H1 (cell line): ENCODE measurements around the gene SOBP. TPM values are rescaled to one million over a fixed set of nuclear protein-coding genes. Genes with fewer than 3 reads are reported as not detected.

Source experiments
- CTCF ChIA-PET: fragments of 300-600 bp; sonication (Branson Sonifier 250); formaldehyde crosslinking; loops from one replicate; lab custom pipeline; 2021; ENCODE audit not compliant: partially characterized antibody; lab: Charles Lee
- POLR2A ChIA-PET: fragments of 300-600 bp; sonication (Branson Sonifier 250); formaldehyde crosslinking; loops from one replicate; lab custom pipeline; 2021; ENCODE audit warnings: inconsistent platforms; ENCODE audit not compliant: partially characterized antibody; lab: Charles Lee
- DNase-seq, 2 experiments: peaks; one replicate each; pipeline versions ENCODE4 v3.0.0 to v3.0.0-alpha.2; 2010 to 2022; ENCODE audit warnings: low spot score in 2 of 2, low read depth in 1 of 2, mixed read lengths in 1 of 2
- FAIRE-seq: peaks from 2 replicates; lab custom pipeline; 2011; peaks lifted over from hg19 to GRCh38; lab: Jason Lieb, UNC
- H2AFZ ChIP-seq: 2 replicates; pipeline ENCODE4 v1.8.1; 2012; ENCODE audit warnings: low read length, inconsistent platforms
- H2AK5ac ChIP-seq: 2 replicates; pipeline ENCODE4 v1.6.1; 2013; ENCODE audit warnings: low read depth, low read length
- H2BK120ac ChIP-seq: replicated peaks from 2 replicates; pipeline ENCODE3; 2013; ENCODE audit warnings: low read depth, low read length, inconsistent platforms
- H2BK12ac ChIP-seq: 2 replicates; pipeline ENCODE4 v1.6.1; 2013; ENCODE audit warnings: low read depth, low read length
- H2BK15ac ChIP-seq: 2 replicates; pipeline ENCODE4 v1.6.1; 2013; ENCODE audit warnings: low read length
- H2BK20ac ChIP-seq: 2 replicates; pipeline ENCODE4 v1.6.1; 2013; ENCODE audit warnings: low read length
- H2BK5ac ChIP-seq: 2 replicates; pipeline ENCODE4 v1.6.1; 2013; ENCODE audit warnings: low read depth, low read length
- H3K14ac ChIP-seq: 2 replicates; pipeline ENCODE4 v1.6.1; 2013; ENCODE audit warnings: inconsistent platforms; ENCODE audit not compliant: insufficient read length
- H3K18ac ChIP-seq: 2 replicates; pipeline ENCODE4 v1.6.1; 2013; ENCODE audit warnings: low read length; ENCODE audit errors: extremely low read depth
- H3K23ac ChIP-seq: 2 replicates; pipeline ENCODE4 v1.6.1; 2013; ENCODE audit warnings: inconsistent platforms; ENCODE audit not compliant: insufficient read length
- H3K23me2 ChIP-seq: 2 replicates; pipeline ENCODE4 v1.6.1; 2013; ENCODE audit warnings: low read depth, low read length
- H3K27ac ChIP-seq: 2 replicates; pipeline ENCODE4 v1.6.1; 2011; ENCODE audit warnings: low read depth, low read length, inconsistent platforms
- H3K27me3 ChIP-seq, 4 experiments: replicated peaks in 1 of 4; 1 replicate in 1 of 4; 2 replicates in 3 of 4; pipeline versions ENCODE4 v1.6.1 to v1.8.1; 2011 to 2013; ENCODE audit warnings: low read length in 3 of 4, mild to moderate bottlenecking in 3 of 4, inconsistent platforms in 2 of 4, mixed read lengths in 2 of 4, moderate library complexity in 1 of 4; ENCODE audit not compliant: control insufficient read depth in 3 of 4, insufficient read depth in 3 of 4; ENCODE audit errors: extremely low read depth in 1 of 4
- H3K36me3 ChIP-seq, 4 experiments: 2 replicates each; pipeline versions ENCODE4 v1.6.1 to v1.8.1; 2011 to 2013; ENCODE audit warnings: mild to moderate bottlenecking in 4 of 4, low read length in 3 of 4, moderate library complexity in 2 of 4, control low read depth in 1 of 4, inconsistent platforms in 1 of 4; ENCODE audit not compliant: insufficient read depth in 4 of 4, control insufficient read depth in 2 of 4
- H3K4ac ChIP-seq: replicated peaks from 2 replicates; pipeline ENCODE3; 2013; ENCODE audit warnings: low read length, low read depth, mixed read lengths, inconsistent platforms; ENCODE audit not compliant: insufficient read length
- H3K4me1 ChIP-seq, 4 experiments: replicated peaks in 1 of 4; 1 replicate in 1 of 4; 2 replicates in 3 of 4; pipeline versions ENCODE4 v1.6.1 to v1.8.1; 2011 to 2013; ENCODE audit warnings: low read length in 3 of 4, inconsistent platforms in 2 of 4, mixed read lengths in 1 of 4; ENCODE audit not compliant: insufficient read depth in 4 of 4, control insufficient read depth in 3 of 4
- H3K4me2 ChIP-seq, 2 experiments: 2 replicates each; pipeline versions ENCODE4 v1.6.1 to v1.8.1; 2011 to 2013; ENCODE audit warnings: low read depth in 2 of 2, low read length in 2 of 2, control low read depth in 1 of 2, inconsistent platforms in 1 of 2, mild to moderate bottlenecking in 1 of 2; ENCODE audit not compliant: insufficient read depth in 1 of 2
- H3K4me3 ChIP-seq, 4 experiments: fragments of 200-600, 300-600 bp in 1 of 4; sonication (generic), shearing (Covaris generic), sonication (Bioruptor Twin) in 1 of 4; 2 replicates each; pipeline versions ENCODE4 v1.5.1 to v1.8.1; 2011 to 2016; ENCODE audit warnings: low read length in 4 of 4, low read depth in 3 of 4, control low read depth in 2 of 4, inconsistent platforms in 2 of 4, mild to moderate bottlenecking in 2 of 4, mixed read lengths in 1 of 4, moderate library complexity in 1 of 4; ENCODE audit not compliant: insufficient read depth in 2 of 4; ENCODE audit errors: extremely low read depth in 1 of 4
- H3K56ac ChIP-seq: replicated peaks from 2 replicates; pipeline ENCODE3; 2013; ENCODE audit warnings: low read depth, mild to moderate bottlenecking, mixed read lengths, low read length, inconsistent platforms; ENCODE audit not compliant: insufficient read length
- H3K79me1 ChIP-seq: 2 replicates; pipeline ENCODE4 v1.6.1; 2013; ENCODE audit warnings: low read depth, low read length, control low read depth
- H3K79me2 ChIP-seq, 2 experiments: 2 replicates each; pipeline versions ENCODE4 v1.6.1 to v1.8.1; 2012 to 2013; ENCODE audit warnings: low read length in 2 of 2, mild to moderate bottlenecking in 2 of 2, inconsistent platforms in 1 of 2; ENCODE audit not compliant: insufficient read depth in 2 of 2, control insufficient read depth in 1 of 2
- H3K9ac ChIP-seq, 4 experiments: replicated peaks in 1 of 4; 1 replicate in 1 of 4; 2 replicates in 3 of 4; pipeline versions ENCODE4 v1.6.1 to v1.8.1; 2011 to 2013; ENCODE audit warnings: low read depth in 3 of 4, low read length in 3 of 4, control low read depth in 2 of 4, mild to moderate bottlenecking in 2 of 4, moderate library complexity in 2 of 4, inconsistent platforms in 1 of 4; ENCODE audit errors: extremely low read depth in 1 of 4
- H3K9me3 ChIP-seq, 2 experiments: 2 replicates each; pipeline versions ENCODE4 v1.6.1 to v1.8.1; 2012 to 2013; ENCODE audit warnings: mild to moderate bottlenecking in 2 of 2, moderate library complexity in 2 of 2, control low read depth in 1 of 2, inconsistent platforms in 1 of 2, low read depth in 1 of 2, low read length in 1 of 2, mixed read lengths in 1 of 2; ENCODE audit not compliant: insufficient read depth in 2 of 2
- H4K20me1 ChIP-seq, 2 experiments: replicated peaks in 1 of 2; 2 replicates each; pipeline versions ENCODE3 to v1.8.1; 2011 to 2013; ENCODE audit warnings: inconsistent platforms in 2 of 2, low read length in 2 of 2, mild to moderate bottlenecking in 1 of 2; ENCODE audit not compliant: insufficient read depth in 2 of 2, control insufficient read depth in 1 of 2
- H4K5ac ChIP-seq: 2 replicates; pipeline ENCODE4 v1.6.1; 2013; ENCODE audit warnings: low read length, low read depth, mixed read lengths, inconsistent platforms; ENCODE audit not compliant: insufficient read length
- H4K8ac ChIP-seq: 2 replicates; pipeline ENCODE4 v1.8.0; 2013; ENCODE audit warnings: mild to moderate bottlenecking, moderate library complexity, low read length, inconsistent platforms; ENCODE audit not compliant: insufficient read depth; ENCODE audit errors: extremely low read depth
- H4K91ac ChIP-seq: replicated peaks from 2 replicates; pipeline ENCODE3; 2013; ENCODE audit warnings: low read length, mixed read lengths, inconsistent platforms; ENCODE audit not compliant: insufficient read length
- JUN ChIP-seq: IDR thresholded peaks from 2 replicates; pipeline ENCODE4 v1.6.1; 2011; ENCODE audit warnings: low read depth, mild to moderate bottlenecking, improper control_type of control experiment, low read length
- WGBS, 2 experiments: shearing (Covaris generic) in 1 of 2; methylation state at CpG; one replicate each; pipeline versions ENCODE4 v1.1.6 to v1.1.7; 2013 to 2015; ENCODE audit warnings: low lambda C conversion rate in 2 of 2, mixed read lengths in 2 of 2, inconsistent platforms in 1 of 2, low coverage in 1 of 2, missing lambda C conversion rate in 1 of 2; ENCODE audit not compliant: insufficient replicate concordance in 2 of 2, insufficient coverage in 1 of 2, insufficient read length in 1 of 2; ENCODE audit errors: extremely low coverage in 1 of 2, missing lambda C conversion rate in 1 of 2; 5-methylcytosine and 5-hydroxymethylcytosine counted together
- polyA plus RNA-seq, 7 experiments: library from polyadenylated mRNA; depleted of rRNA in 3 of 7; stranded (reverse) in 5 of 7; unstranded in 2 of 7; fragments of >200 nt in 5 of 7; fragments of 200-250 nt in 2 of 7; gene quantifications; 1 replicate in 5 of 7; 2 replicates in 1 of 7; 4 replicates in 1 of 7; pipeline versions ENCODE4 v1.2.1 to v1.2.3, GENCODE V29; 2011 to 2013; ENCODE audit warnings: missing spikeins in 2 of 7, mixed read lengths in 2 of 7
- total RNA-seq: library from RNA; stranded (reverse); fragmentation: NEBNext Ultra II Directional; extraction: Animal tissue kit (Norgen Biotek cat#: 25700); gene quantifications from 2 replicates; pipeline ENCODE4 v1.2.1, GENCODE V29; 2021
- TF ChIP-seq, protein P1 (sequence below): IDR thresholded peaks from 2 replicates; pipeline ENCODE4 v1.6.1; 2012; ENCODE audit warnings: inconsistent platforms
- TF ChIP-seq, protein P2 (sequence below): IDR thresholded peaks from 2 replicates; pipeline ENCODE4 v1.6.1; 2012; ENCODE audit warnings: inconsistent platforms

SOBP gene
- total and polyA plus RNA-seq, 2 of the 8 experiments (the other 6 are each of a cell fraction or from before 2014, with no cell fraction given), result 0.45 to 6.2 TPM

DNA sequence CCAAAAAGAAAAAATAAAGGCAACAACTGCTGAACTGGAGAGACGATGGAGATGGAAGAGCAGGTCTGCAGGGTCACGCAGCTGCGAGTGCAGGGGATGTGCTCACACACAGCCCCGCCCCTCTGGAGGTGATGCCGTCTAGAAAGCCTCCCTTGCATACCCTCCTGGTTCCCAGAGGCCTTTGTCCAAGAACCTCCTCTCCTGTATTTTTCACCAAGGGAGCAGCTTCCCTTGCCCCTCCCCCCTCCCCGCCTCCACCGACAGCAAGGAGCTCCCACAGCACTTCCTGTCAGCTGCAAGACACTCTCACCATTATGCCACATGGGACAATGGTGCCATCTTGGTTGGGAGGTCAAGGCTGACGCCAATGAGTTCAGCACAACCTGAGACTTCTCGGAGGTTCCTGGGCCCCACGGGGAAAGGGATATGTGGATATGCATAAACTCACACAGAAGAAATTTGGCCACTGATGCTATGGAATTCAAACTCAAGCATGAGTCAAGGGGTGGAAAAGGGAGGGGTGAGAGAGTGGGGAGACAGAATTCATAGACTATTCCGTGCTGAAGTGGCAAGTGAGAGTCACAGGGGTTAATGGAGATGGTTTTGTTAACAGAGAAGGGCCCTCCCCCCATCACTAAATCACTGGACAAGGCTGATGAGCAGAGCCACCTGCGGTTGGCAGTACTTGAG lies 201.3 kb downstream of the SOBP start:
- no peak for FAIRE-seq
- no peak overlapping the region for H2AFZ ChIP-seq
- no peak overlapping the region for H3K27ac ChIP-seq
- H3K23me2 ChIP-seq, result no peaks in the 10 kb centered on the region
- peaks cover 0 to 4% (median 0%) of the 10 kb centered on the region in 4 experiments; a peak in 2 of 7 replicates for H3K4me1 ChIP-seq
- no peaks in the 10 kb centered on the region for H3K36me3 ChIP-seq
- H2BK20ac ChIP-seq, result no peak overlapping the region
- H3K14ac ChIP-seq, result no peak overlapping the region
- POLR2A ChIA-PET, result no interaction called here
- no peak overlapping the region for H2BK5ac ChIP-seq
- no peak for DNase-seq
- H3K4ac ChIP-seq, result no peak overlapping the region
- 0 out of 4 replicates have a peak, but pooled peaks cover 0 to 3% of the 10 kb centered on the region in 2 experiments for H3K9me3 ChIP-seq
- no peaks in the 10 kb centered on the region for H3K79me1 ChIP-seq
- H3K23ac ChIP-seq, result no peak overlapping the region
- H4K20me1 ChIP-seq, result no peaks in the 10 kb centered on the region
- H2BK15ac ChIP-seq, result no peak overlapping the region
- H2AK5ac ChIP-seq, result no peak overlapping the region
- no peak overlapping the region; the same call in 1 of the 2 replicates for H2BK12ac ChIP-seq
- TF ChIP-seq, protein P1, sequence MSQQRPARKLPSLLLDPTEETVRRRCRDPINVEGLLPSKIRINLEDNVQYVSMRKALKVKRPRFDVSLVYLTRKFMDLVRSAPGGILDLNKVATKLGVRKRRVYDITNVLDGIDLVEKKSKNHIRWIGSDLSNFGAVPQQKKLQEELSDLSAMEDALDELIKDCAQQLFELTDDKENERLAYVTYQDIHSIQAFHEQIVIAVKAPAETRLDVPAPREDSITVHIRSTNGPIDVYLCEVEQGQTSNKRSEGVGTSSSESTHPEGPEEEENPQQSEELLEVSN, result 0 out of 2 replicates have a peak, but pooled peaks have one; percentile 0
- no peak for TF ChIP-seq JUN
- TF ChIP-seq, protein P2, sequence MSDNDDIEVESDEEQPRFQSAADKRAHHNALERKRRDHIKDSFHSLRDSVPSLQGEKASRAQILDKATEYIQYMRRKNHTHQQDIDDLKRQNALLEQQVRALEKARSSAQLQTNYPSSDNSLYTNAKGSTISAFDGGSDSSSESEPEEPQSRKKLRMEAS, result peak; percentile 74
- no peak overlapping the region for H4K5ac ChIP-seq
- no peak overlapping the region for H3K18ac ChIP-seq
- H2BK120ac ChIP-seq, result no peak overlapping the region
- no peak overlapping the region for H3K56ac ChIP-seq
- no peak overlapping the region for H3K4me3 ChIP-seq
- WGBS, 2 experiments, result 88% methylated on average over 8 of the region's 12 CpGs; no CpG with 5 or more reads in 1 of the 2 experiments
- H3K9ac ChIP-seq, result no peak overlapping the region
- H3K79me2 ChIP-seq, result no peaks in the 10 kb centered on the region
- H4K8ac ChIP-seq, result no peak overlapping the region; the same call in 1 of the 2 replicates
- no peak overlapping the region for H3K4me2 ChIP-seq
- H3K27me3 ChIP-seq, result no peaks in the 10 kb centered on the region
- CTCF ChIA-PET, result interaction anchor here (0.6 to 4.3 kb wide), 6 partner anchors 8 to 374 kb away, joined by 3 to 26 read pairs (median 5); no protein-coding TSS in a partner anchor
- no peak overlapping the region for H4K91ac ChIP-seq
